ENCODE results near the gene GTF2A1L. TPM values are rescaled to one million over a fixed set of nuclear protein-coding genes. Genes with fewer than 3 reads are reported as not detected.

GTF2A1L gene
- total RNA-seq, 1 experiment from 2014 or later, result 0.22 TPM

DNA sequence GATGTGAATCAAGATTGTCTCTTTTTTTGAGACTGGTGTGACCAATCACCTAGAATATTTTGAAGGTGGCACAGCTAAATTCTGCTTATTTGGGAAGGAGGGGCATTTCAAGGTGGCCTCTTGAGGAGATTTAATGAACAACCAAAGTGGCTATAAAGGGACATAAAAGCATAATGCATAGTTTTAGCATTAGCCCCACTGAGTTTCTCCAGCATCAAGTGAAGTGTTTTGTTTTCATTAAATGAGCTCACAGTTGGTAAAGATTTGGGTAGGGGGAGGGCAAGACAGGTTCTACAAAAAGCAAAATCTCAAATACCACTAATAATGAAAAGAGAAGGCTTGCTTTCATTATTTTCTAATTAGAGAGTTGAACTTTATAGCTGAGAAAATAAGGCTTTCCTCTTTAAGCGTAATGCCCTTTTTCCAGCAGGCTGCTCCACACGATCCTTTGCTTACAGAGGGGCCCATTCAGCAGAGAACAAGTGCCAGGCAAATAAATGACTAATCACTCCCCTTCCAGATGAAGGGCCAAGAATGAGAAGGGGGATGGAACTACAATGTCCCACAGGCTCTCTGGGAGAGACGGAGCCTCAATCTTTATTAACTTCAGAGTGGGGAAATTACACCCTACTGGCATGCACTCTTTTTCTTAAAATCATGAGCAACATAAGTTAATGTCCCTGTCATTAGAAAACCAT is 102.0 kb downstream of the GTF2A1L start (continued):
- TF ChIP-seq, protein P1, sequence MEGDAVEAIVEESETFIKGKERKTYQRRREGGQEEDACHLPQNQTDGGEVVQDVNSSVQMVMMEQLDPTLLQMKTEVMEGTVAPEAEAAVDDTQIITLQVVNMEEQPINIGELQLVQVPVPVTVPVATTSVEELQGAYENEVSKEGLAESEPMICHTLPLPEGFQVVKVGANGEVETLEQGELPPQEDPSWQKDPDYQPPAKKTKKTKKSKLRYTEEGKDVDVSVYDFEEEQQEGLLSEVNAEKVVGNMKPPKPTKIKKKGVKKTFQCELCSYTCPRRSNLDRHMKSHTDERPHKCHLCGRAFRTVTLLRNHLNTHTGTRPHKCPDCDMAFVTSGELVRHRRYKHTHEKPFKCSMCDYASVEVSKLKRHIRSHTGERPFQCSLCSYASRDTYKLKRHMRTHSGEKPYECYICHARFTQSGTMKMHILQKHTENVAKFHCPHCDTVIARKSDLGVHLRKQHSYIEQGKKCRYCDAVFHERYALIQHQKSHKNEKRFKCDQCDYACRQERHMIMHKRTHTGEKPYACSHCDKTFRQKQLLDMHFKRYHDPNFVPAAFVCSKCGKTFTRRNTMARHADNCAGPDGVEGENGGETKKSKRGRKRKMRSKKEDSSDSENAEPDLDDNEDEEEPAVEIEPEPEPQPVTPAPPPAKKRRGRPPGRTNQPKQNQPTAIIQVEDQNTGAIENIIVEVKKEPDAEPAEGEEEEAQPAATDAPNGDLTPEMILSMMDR (IDR thresholded peaks at IDR 0.05 in 2 of 3, conservative IDR thresholded peaks at IDR 0.05 in 1 of 3; ENCODE audit: borderline replicate concordance in 1 of 3, insufficient read depth in 1 of 3, low read depth in 2 of 3, low read length in 2 of 3), result no peak
- TF ChIP-seq CEBPB (IDR thresholded peaks at IDR 0.05; ENCODE audit: low read depth) (no peak), POLR2AphosphoS5 (IDR thresholded peaks at IDR 0.05; ENCODE audit: low read depth, low read length) (no peak), ZFX (IDR thresholded peaks at IDR 0.05) (no peak), ZNF274 (IDR thresholded peaks at IDR 0.05; ENCODE audit: low read depth, low read length) (no peak), POLR2A (IDR thresholded peaks at IDR 0.05; ENCODE audit: borderline replicate concordance, extremely low read depth, insufficient read depth, insufficient read length) (no peak), SP1 (IDR thresholded peaks at IDR 0.05; ENCODE audit: low read depth) (no peak), EGR1 (IDR thresholded peaks at IDR 0.05; ENCODE audit: low read depth) (no peak), ELF1 (IDR thresholded peaks at IDR 0.05; ENCODE audit: borderline replicate concordance, low read depth) (no peak)
- TF ChIP-seq, protein P2, sequence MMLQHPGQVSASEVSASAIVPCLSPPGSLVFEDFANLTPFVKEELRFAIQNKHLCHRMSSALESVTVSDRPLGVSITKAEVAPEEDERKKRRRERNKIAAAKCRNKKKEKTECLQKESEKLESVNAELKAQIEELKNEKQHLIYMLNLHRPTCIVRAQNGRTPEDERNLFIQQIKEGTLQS (IDR thresholded peaks at IDR 0.05), result no peak
- TF ChIP-seq, protein P3, sequence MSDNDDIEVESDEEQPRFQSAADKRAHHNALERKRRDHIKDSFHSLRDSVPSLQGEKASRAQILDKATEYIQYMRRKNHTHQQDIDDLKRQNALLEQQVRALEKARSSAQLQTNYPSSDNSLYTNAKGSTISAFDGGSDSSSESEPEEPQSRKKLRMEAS (IDR thresholded peaks at IDR 0.05), result no peak

DNA sequence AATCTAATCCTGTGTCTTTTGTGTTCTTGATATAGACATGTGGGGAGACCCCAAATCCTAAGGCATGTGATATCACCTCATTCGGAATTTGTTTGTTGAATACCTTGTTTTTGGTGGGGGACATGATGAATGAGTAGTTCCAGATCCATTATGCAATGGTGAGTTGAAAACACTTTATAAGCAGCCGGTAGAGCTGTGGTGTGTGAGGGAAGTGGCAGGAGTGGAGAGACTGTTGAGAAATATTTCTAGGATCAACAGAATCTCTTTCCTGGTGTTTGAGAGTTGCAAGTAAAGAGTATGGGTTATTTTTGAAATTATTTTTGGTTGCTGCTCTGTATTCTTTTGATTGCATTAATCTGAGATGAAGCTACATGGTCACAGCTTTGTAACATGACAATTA is 103.5 kb downstream of the GTF2A1L start:
- ChIA-PET RAD21 (ENCODE audit: low non-redundant PET in 1 of 2, low total read pairs in 2 of 2, uncharacterized antibody in 2 of 2, unreplicated experiment in 2 of 2) (no interaction called here), POLR2A (no interaction called here), CTCF (no interaction called here)
- Histone ChIP-seq H3K9ac (ENCODE audit: low read length) (no peak overlapping the region), H3K9me2 (ENCODE audit: insufficient read depth) (no peaks in the 10 kb centered on the region), H3K27ac (ENCODE audit: low read depth, low read length) (no peak overlapping the region), H4K20me1 (ENCODE audit: insufficient read depth) (no peaks in the 10 kb centered on the region), H3K79me2 (ENCODE audit: insufficient read depth, low read length) (no peaks in the 10 kb centered on the region), H3K4me2 (ENCODE audit: low read length) (no peak overlapping the region), H3K4me3 (replicated peaks in 1 of 2; ENCODE audit: low read depth in 1 of 2, low read length in 2 of 2) (no peak overlapping the region), H3K36me3 (ENCODE audit: control insufficient read depth in 1 of 2, insufficient read depth in 2 of 2, low read length in 2 of 2) (no peaks in the 10 kb centered on the region), H2AFZ (ENCODE audit: low read depth, low read length, poor library complexity, severe bottlenecking) (no peak overlapping the region), H3K9me3 (ENCODE audit: control insufficient read depth in 1 of 2, insufficient read depth in 1 of 2, low read depth in 1 of 2, low read length in 2 of 2) (no peaks in the 10 kb centered on the region), H3K4me1 (ENCODE audit: control insufficient read depth in 1 of 2, insufficient read depth in 2 of 2, low read length in 2 of 2) (no peaks in the 10 kb centered on the region), H3K27me3 (ENCODE audit: insufficient read depth, low read length) (peaks cover 29% of the 10 kb centered on the region)
- BruUV-seq (replicated peaks), result no TSS peak
- intact Hi-C loops (cut with micrococcal nuclease), result no loop called here
- no peak for DNase-seq (ENCODE audit: low read depth, low spot score)
- ATAC-seq, result no peak
- TF ChIP-seq SIN3A (IDR thresholded peaks at IDR 0.05; ENCODE audit: low read depth) (no peak), ZFX (IDR thresholded peaks at IDR 0.05) (no peak), EGR1 (IDR thresholded peaks at IDR 0.05; ENCODE audit: low read depth) (no peak), SP1 (IDR thresholded peaks at IDR 0.05; ENCODE audit: low read depth) (no peak), SRF (IDR thresholded peaks at IDR 0.05; ENCODE audit: low read depth) (no peak), TCF7L2 (IDR thresholded peaks at IDR 0.05; ENCODE audit: borderline replicate concordance, extremely low read depth, insufficient read depth, insufficient read length) (no peak)
- TF ChIP-seq, protein P2 (IDR thresholded peaks at IDR 0.05), result no peak
- TF ChIP-seq, protein P1 (IDR thresholded peaks at IDR 0.05 in 2 of 3, conservative IDR thresholded peaks at IDR 0.05 in 1 of 3; ENCODE audit: borderline replicate concordance in 1 of 3, insufficient read depth in 1 of 3, low read depth in 2 of 3, low read length in 2 of 3), result no peak
- TF ChIP-seq, protein P4, sequence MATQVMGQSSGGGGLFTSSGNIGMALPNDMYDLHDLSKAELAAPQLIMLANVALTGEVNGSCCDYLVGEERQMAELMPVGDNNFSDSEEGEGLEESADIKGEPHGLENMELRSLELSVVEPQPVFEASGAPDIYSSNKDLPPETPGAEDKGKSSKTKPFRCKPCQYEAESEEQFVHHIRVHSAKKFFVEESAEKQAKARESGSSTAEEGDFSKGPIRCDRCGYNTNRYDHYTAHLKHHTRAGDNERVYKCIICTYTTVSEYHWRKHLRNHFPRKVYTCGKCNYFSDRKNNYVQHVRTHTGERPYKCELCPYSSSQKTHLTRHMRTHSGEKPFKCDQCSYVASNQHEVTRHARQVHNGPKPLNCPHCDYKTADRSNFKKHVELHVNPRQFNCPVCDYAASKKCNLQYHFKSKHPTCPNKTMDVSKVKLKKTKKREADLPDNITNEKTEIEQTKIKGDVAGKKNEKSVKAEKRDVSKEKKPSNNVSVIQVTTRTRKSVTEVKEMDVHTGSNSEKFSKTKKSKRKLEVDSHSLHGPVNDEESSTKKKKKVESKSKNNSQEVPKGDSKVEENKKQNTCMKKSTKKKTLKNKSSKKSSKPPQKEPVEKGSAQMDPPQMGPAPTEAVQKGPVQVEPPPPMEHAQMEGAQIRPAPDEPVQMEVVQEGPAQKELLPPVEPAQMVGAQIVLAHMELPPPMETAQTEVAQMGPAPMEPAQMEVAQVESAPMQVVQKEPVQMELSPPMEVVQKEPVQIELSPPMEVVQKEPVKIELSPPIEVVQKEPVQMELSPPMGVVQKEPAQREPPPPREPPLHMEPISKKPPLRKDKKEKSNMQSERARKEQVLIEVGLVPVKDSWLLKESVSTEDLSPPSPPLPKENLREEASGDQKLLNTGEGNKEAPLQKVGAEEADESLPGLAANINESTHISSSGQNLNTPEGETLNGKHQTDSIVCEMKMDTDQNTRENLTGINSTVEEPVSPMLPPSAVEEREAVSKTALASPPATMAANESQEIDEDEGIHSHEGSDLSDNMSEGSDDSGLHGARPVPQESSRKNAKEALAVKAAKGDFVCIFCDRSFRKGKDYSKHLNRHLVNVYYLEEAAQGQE (IDR thresholded peaks at IDR 0.05; ENCODE audit: low read depth), result no peak
- TF ChIP-seq, protein P3 (IDR thresholded peaks at IDR 0.05), result no peak
